ENCODE results near the gene C10orf71. TPM values are rescaled to one million over a fixed set of nuclear protein-coding genes. Genes with fewer than 3 reads are reported as not detected.
A peak's percentile ranks its signal among the peaks of the same experiment; 100 is the strongest.

The C10orf71 gene
- total RNA-seq, 1 donor from 2014 or later = not detected

GRCh38 chr10:49320191-49320590, 21.2 kb downstream of the C10orf71 start:
- intact Hi-C loops (cut with DNase I) = no loop called here
- Histone ChIP-seq H3K9me3 (no peaks in the 10 kb centered on the region), H3K4me1 (no peaks in the 10 kb centered on the region), H3K27ac (no peak overlapping the region), H3K4me3 (no peak overlapping the region), H3K27me3 (ENCODE audit: low read depth) (no peaks in the 10 kb centered on the region), H3K36me3 (no peaks in the 10 kb centered on the region)
- DNase-seq = no peak
- TF ChIP-seq CTCF (IDR thresholded peaks at IDR 0.05) = no peak
- no peak for ATAC-seq

GRCh38 chr10:49321021-49321420, 22.1 kb downstream of the C10orf71 start:
- H3K4me3 ChIP-seq = no peak overlapping the region
- TF ChIP-seq CTCF (IDR thresholded peaks at IDR 0.05) = no peak
- intact Hi-C loops (cut with DNase I) = no loop called here
- H3K4me1 ChIP-seq = no peaks in the 10 kb centered on the region
- no peak for ATAC-seq
- H3K9me3 ChIP-seq = no peaks in the 10 kb centered on the region
- H3K36me3 ChIP-seq = no peaks in the 10 kb centered on the region
- H3K27ac ChIP-seq = no peak overlapping the region
- H3K27me3 ChIP-seq (ENCODE audit: low read depth) = no peaks in the 10 kb centered on the region
- DNase-seq = no peak

GRCh38 chr10:49322371-49323170, 23.6 kb downstream of the C10orf71 start:
- DNase-seq = no peak
- ATAC-seq = no peak
- Histone ChIP-seq H3K4me3 (no peak overlapping the region), H3K27me3 (ENCODE audit: low read depth) (no peaks in the 10 kb centered on the region), H3K27ac (no peak overlapping the region), H3K9me3 (no peaks in the 10 kb centered on the region), H3K4me1 (no peaks in the 10 kb centered on the region), H3K36me3 (no peaks in the 10 kb centered on the region)
- no peak for TF ChIP-seq CTCF (IDR thresholded peaks at IDR 0.05)
- intact Hi-C loops (cut with DNase I) = no loop called here

- Histone ChIP-seq H3K36me3 (no peaks in the 10 kb centered on the region), H3K27me3 (ENCODE audit: low read depth) (no peaks in the 10 kb centered on the region), H3K27ac (no peak overlapping the region), H3K4me1 (no peaks in the 10 kb centered on the region), H3K4me3 (no peak overlapping the region), H3K9me3 (no peaks in the 10 kb centered on the region)
- DNase-seq (no peak), ATAC-seq (peak in 1 of 2 donors; percentile 46)
- no peak for TF ChIP-seq CTCF (IDR thresholded peaks at IDR 0.05)
- intact Hi-C loops (cut with DNase I) = no loop called here
Measured at GRCh38 chr10:49323171-49323895, 24.4 kb downstream of the C10orf71 start.

GRCh38 chr10:49323896-49324270, 24.9 kb downstream of the C10orf71 start:
- ATAC-seq = no peak
- H3K27ac ChIP-seq = no peak overlapping the region

More at GRCh38 chr10:49323896-49324270, 24.9 kb downstream of the C10orf71 start:
- Histone ChIP-seq H3K9me3 (no peaks in the 10 kb centered on the region), H3K4me1 (no peaks in the 10 kb centered on the region), H3K4me3 (no peak overlapping the region), H3K36me3 (no peaks in the 10 kb centered on the region), H3K27me3 (ENCODE audit: low read depth) (no peaks in the 10 kb centered on the region)
- TF ChIP-seq CTCF (IDR thresholded peaks at IDR 0.05) = no peak
- intact Hi-C loops (cut with DNase I) = no loop called here
- DNase-seq = no peak
